Astrocyte of the hippocampus (primary cell): ENCODE results near the gene SLC7A6OS.

Experiments
- DNase-seq: peaks from one replicate; pipeline ENCODE4 v3.0.0; 2011; ENCODE audit warnings: low read depth, low spot score

SLC7A6OS gene

DNA sequence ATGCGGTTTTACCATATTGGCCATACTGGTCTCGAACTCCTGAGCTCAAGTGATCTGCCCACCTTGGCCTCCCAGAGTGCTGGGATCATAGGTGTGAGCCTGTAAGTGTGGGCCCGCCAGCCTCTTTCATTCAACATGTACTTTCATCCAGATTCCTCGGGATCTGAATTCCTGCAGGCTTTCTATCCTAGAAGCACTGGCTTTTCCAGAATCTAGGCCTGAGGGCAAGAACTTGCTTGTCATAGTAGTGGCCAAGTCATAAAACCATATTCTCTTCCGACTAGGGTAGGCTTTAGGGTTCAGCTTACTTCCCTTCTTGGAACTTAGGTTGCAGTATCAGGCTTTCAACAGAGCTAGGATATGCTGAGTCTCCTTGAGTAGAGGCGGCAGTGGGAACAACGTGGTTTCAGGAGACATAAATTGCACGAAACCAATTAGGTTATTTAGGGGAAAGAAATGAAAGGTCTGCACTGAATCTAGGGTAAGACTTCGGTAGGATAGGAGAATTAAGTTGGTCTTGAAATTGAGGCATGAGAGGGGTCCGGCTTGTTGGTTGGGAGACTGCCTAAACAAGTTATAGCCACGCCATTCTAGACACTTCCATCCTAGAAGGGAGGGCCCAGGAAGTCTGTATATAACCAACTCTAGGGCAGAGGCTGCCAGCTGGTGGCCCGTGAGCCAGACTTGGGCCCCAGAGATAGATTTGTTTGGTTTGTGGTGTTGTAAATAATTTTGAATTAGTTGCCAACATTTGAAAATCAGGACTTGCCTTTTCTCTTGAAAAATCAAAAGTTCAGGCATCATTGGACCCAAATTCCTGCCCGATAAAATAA is 30.8 kb downstream of the SLC7A6OS start:
- DNase-seq, result no peak

DNA sequence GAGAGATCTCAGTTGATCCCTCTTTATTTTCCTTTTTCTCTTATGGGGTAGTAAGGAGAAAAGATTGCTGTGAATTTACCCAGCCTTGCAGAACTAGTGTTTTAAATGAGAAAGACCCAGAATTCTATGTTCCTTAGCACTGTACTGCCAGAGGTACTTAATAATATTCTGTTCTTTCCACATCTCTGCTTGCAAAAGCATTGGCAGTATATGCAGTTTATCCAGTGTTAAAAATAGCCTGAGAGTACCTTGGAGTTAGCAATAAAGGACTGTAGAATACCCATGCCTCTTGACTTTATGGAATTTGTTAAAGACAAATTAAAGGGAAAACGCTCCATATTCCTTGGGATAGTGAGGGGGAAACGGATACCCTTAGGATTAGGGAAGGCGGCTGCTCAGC is 34.5 kb downstream of the SLC7A6OS start:
- DNase-seq, result no peak

DNA sequence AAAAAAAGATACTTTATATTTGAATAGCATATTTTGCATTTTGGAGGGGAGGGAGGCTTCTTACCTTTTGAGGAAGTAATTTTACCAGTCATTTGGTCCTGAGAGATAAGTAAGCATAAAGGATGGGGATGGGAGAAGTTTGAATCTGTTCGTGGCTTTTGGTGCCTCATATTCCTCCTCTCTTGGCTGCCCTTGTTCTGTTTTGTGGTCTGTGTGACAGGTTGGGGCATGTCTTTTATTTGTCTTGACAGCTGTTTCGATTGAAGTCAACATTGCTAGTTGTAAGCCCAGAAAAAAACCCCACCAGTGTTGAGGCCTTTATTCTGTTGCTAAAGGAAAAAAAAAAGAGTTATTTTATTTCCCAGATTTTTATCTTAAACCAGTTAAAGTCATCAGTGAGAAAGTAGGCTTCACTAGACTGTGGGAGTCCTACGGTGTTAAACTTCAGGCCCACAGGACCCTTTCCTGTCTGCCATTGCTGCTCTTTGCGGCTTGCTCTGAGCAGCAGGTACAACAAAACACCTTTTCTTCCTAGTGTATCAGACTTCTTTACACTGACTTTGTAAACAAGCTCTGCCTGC is 35.0 kb downstream of the SLC7A6OS start:
- no peak for DNase-seq

DNA sequence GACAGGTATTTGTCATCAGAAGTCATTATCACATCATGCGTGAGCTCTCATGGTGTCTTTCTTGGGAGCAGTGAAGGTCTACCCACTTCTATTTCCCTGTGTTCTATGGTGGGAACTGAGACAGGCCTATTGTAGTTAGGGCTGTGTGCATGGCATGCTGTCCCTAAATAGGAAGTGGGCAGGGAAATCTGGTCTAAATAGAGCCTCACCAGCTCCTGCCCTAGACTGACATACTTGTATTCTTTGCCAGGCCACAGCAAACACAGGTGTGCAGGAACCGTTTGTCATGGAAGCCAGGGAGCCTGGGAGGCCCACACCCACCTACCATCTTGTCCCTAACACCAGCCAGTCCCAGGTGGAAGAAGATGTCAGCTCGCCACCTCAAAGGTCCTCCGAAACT is 36.3 kb downstream of the SLC7A6OS start:
- no peak for DNase-seq

DNA sequence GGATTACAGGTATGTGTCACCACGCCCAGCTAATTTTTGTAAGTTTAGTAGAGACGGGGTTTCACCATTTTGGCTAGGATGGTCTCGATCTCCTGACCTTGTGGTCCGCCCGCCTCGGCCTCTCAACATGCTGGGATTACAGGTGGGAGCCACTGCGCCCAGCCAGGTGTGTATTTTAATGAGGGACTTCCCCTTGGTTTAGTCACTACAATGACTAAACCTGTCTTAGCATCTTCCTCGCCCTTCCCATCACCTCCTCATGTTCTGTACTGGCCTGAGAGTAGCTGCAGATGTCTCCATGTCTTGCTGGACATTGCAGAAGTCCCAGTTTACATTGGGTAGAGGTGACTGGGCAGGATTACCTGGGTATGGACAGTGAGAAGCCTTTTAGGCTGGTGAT is 36.9 kb downstream of the SLC7A6OS start:
- DNase-seq, result no peak

DNA sequence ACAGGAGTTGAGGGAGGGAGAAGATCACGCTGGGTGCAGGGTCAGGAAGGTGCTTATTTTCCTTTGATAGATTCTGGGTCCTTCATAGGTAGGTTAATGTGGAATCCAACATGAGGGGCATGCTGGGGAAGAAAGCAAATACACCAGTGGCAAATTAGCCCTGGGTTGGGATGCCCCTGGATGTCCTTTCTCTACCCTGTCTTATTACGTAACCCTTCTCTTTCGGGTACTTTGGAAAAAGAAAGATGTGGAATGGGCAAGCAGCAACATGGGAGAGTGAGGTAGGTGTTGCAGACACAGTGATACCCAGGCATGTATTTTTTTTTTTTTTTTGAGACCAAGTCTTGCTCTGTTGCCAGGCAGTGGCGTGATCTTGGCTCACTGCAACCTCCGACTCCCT is 37.3 kb downstream of the SLC7A6OS start:
- DNase-seq, result no peak

DNA sequence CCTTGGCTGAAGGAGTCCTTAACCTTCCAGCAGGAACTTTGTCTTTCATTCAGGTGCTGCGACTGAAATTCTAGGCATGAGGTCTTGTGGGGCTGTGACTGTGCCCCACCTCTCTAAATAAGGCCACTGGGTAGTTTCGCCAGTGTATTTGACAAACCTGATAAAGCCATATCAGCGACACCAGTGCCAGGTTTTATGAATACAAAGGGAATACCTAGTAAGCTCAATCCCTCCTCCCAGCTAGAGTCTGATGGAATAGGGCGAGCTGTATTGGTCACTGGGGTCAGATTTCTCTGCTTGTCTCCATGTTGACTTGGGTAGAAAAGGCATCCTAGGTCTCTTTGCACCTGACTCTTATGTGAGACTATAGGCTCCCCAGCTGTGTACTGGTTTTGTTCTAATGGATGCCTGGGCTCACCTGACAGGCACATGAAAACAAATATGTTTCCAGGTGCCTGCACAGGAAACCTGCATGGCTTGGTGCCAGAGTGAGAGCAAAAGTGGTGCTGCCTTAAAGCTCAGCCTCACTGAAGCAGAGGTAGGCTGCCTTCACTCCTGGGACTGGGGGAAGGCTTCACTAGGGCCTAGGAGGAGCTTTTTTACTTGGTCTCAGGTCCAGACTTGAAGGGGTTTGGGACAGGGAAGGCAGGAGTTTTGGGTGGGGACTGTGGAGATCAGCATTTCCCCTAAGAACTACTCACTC is 38.1 kb downstream of the SLC7A6OS start:
- DNase-seq, result no peak

DNA sequence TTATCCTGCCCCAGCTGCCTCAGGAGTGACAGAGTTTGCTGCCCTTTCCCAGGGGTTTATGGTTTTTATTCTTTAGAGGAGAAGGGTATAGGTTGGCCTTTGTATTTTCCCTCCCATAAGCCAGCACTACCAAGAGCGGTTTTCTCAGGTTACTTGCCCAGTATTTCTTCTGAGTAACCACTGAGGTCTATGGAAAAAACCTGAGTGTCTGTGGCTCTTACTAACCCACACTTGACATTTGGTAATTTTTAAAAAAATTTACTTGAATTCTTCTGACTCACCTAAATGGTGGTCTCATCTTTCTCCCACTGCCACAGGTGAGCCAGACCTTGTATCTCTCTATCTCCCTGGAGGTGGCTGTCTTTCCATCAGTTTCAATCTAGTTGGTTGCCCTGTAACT is 40.4 kb downstream of the SLC7A6OS start:
- DNase-seq, result no peak

DNA sequence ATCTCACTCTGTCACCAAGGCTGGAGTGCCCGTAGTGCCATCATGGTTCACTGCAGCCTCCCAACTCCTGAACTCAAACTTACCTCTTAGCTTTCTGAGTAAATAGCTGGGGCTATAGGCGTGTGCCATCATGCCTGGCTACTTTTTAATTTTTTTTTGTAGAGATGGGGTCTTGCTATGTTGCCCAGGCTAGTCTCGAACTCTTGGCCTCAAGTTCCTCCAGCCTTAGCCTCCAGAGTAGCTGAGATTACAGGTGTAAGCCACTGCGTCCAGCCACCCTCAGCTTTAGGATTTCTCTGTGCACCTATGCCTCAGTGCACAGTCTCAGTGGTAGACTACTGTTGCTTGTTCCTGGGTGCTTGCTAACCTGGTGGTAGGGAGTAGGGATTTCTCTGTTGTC is 41.0 kb downstream of the SLC7A6OS start:
- no peak for DNase-seq

DNA sequence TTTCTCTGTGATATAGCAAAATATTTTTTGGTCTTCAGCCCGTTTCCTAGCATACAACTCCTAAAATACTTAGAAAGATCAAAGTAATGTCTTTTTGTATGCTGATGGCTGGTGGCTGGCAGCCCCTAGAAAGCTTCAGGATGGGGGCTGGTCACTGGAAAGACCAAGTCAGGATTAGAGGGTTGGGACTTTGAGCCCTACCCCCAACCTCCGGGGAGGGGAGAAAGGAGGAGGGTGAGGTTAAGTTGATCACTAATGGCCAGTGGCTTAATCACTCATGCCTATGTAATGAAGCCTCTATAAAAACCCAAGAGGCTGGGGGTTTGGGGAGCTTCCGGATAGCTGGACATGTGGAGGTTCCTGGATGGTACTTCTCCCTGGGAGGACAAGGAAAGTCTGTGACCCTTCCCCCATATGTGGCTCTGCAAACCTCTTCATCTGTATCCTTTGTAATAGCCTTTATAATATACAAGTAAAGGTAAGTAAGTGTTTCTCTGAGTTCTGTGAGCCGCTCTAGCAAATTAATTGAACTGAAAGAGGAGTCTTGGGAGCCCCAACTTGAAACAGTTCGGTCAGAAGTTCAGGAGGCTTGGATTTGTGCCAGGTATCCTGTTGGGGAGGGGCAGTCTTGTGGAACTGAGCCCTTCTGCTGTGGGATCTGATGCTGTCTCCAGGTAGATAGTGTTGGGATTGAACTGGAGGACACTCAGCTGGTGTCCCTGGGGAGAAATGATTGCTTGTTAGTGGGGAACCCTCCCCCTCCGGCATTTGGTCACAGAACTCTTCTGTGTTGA is 42.9 kb downstream of the SLC7A6OS start:
- peak; percentile 40 for DNase-seq

DNA sequence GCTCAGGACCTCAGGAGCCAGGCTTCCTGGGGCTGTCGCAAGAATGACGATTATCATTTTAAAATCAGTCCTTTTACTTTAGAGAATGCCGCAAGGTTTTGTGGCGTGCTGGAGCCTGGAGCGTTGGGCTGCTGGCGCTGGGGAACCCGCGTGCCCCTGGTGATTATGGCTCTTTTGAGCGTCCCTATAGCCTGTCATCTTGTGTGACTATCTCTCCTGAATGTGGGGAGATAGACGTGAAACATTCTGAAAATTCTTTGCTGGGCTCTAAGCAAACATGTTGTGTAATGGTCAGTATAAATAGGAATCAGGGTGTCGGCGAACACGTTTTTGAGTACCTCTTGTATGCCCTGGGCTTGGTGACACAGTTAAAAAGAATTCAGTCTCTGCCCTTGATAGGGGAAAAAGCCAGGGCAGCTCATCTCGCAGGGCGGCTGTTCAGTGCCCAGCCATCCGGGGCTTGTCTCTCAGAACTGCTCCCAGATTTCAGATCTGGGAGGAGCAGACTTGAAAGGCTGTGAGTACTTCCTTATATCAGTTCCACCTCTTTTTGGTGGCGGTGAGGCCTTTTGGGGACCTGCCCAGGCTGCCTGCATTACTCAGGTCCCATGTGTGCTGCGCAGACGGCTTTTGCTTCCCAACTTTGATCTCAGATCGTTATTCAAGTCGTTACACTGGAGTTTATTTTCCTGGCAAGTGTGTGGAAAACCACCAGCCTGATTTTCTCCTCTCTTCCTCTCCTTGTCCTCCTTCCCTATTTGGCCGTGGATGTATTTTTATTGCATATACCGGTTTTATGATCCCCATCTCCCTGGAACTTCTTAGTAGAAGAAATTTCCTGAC is 45.4 kb downstream of the SLC7A6OS start:
- peak; percentile 78 for DNase-seq

DNA sequence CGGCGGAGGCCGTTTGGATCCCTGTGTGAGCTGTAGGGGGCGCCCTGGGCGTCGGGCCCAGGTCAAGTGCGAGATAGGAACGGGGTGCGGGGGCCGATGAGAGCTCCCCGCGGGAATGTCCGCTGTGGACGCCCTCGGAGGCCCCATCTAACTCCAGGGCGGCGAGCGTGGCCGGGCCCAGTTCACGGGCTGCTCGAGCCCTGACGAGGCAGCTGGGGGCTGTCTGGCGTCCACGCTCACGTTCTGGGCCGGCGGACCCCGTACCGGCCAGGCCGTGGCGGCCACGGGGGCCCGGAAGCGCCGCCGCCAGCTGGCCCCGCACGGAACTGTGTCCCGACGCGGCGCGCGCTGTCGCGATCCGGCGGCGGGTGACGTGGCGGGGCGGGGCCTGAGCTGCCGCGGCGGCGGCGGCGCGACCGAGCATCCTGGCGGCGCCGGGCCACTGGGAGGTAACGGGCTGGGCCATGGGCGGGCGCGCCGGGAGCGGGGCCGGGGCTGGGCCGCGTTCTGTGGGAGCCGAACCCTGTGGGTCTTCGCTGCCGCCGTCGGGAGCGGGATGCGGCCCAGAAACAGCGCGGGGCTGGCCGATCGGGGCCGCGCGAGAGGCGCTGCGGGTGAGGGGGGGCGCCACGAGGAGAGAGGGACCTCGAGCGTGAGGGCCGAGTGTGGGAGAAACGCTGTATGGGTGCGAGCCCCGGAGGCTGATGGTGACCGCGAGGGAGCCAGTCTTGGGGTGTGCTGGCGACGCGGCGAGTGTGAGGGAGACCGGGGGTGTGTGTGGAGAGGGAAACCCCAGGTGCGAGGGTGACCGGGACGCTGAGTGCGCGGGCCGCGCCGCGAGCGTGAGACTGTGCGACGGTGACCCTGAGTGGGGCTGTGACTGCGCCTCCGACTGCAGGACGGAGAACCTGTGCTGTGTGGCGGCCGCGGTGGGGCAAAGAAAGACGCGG is 46.3 kb downstream of the SLC7A6OS start, which contains the start of gene SLC7A6:
TSS of gene SLC7A6 (plus strand) at position 399 of the 950 bp plus-strand sequence. CDS start 10,201 bp downstream, outside the sequence.
- peak; percentile 91 for DNase-seq

DNA sequence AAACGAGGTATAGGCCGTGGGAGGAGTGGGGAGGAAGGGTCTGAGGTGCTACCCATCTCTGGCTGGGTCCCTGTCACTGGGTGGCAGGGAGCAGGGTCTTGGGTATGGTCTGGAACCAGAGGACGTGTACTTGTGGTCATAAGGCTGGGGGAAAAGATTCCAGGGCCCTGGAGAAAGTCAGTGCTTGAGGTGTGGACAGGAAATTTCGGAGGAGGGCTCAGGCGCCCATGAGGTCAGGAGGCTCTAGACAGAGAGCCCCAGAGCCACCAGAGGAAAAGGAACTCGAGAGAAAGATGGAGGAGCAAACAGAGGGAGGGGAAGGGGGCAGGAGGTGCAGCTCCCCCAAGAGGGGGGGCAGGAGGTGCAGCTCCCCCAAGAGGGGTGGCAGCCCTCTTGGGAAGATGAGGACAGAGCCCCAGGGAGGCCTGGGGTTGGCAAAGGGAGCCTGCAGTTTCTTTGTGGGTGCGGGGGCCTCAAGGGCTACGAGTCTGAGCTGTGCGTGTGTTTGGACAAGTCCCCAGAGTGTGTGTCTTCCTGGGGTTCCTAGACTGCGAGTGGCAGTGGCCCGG is 47.1 kb downstream of the SLC7A6OS start:
- DNase-seq, result no peak

DNA sequence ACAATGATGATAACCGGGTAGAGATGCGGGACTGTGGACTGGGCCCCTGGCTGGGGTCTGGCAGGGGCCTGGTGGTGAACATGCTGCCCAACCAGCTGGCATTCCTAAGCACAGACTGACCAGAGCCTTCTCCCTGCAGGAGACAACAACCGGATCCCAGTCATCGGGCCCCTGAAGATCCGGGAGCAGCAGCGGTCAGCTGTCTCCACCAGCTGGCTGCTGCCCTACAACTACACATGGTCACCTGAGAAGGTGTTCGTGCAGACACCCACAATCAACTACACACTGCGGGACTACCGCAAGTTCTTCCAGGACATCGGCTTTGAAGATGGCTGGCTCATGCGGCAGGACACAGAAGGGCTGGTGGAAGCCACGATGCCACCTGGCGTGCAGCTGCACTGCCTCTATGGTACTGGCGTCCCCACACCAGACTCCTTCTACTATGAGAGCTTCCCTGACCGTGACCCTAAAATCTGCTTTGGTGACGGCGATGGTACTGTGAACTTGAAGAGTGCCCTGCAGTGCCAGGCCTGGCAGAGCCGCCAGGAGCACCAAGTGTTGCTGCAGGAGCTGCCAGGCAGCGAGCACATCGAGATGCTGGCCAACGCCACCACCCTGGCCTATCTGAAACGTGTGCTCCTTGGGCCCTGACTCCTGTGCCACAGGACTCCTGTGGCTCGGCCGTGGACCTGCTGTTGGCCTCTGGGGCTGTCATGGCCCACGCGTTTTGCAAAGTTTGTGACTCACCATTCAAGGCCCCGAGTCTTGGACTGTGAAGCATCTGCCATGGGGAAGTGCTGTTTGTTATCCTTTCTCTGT is 51.5 kb downstream of the SLC7A6OS start:
- DNase-seq, result no peak

DNA sequence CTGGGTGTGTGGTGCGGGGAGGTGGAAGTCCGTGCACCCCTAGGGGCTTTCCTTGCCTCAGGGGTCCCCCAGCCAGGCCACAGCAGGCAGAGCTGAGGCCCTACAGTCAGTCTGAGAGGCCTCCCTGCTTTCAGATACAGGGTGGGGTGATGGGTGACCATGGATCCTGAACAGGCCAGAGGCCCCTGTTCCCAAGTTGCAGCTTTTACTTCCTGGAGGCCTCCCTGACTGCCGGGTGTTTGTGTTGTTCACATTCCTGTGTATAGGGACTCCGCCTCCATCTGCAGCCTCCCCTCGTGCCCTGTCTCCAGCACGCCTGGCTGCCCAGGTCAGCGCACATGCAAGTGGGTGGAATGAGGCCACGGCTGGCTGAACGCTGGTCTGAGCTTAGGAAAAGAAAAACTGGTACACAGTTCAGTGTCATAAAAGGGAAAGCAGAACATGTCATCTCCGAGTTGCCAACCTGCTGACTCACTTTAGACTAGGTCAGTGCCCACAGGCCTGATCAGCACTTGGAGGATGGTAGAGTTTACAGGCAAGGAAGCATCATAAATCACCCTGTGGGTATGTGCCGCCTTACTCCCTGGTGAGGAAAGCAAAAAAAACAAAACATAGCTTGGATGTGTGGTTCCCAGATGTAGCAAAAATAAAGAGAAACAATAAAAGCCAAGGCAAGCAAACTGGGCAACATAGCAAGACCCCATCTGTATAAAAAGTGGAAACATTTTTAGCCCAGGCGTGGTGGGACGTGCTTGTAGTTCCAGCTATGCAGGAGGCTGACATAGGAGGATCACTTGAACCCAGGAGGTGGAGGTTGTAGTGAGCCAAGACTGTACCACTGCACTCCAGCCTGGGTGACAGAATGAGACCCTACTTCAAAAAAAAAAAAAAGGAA is 52.6 kb downstream of the SLC7A6OS start:
- peak; percentile 79 for DNase-seq

DNA sequence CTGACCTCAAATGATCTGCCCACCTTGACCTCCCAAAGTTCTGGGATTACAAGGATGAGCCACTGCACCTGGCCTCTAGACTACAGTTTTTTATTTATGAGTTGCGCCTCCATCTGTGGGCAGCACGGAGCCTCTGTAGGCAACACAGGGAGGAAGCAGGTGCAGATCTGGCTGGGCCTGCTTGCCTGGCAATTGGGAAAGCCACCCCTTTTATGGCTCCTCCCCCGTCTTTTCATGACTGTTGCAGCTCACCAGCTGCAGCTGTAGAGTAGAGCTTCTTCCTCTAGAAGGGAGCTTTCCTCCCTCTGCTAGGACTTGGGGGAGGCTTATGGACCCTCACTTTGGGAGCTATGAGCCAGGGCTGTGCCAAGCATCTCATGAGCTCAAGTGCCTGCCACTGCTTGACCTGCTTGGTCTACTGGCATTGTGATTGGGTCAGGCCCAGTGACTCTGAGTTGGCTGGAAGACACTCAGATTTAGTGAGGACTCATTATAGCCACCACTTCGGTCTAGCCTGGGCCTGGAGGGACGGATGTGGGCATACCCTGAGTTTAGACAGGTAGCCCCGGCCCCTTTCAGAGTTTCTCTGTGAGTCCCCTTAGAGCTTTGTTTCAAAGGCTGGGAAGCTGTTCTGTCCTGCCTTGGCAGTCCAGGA is 53.4 kb downstream of the SLC7A6OS start:
- no peak for DNase-seq

DNA sequence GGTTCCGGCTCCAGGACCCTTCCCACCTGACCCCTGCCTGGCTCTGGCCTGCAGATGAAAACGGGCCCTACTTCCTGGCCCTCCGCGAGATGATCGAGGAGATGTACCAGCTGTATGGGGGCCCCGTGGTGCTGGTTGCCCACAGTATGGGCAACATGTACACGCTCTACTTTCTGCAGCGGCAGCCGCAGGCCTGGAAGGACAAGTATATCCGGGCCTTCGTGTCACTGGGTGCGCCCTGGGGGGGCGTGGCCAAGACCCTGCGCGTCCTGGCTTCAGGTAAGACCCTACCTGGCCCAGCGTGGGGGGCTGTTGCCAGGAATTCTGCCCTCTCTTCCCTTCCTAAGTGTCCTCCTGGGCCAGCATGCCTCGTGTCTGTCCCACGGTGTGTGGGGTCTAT is 55.0 kb downstream of the SLC7A6OS start:
- no peak for DNase-seq
